H1 (cell line): ENCODE measurements around the gene HRH3. TPM values are rescaled to one million over a fixed set of nuclear protein-coding genes. Genes with fewer than 3 reads are reported as not detected.

Experiments used
- CTCF ChIA-PET: fragments of 300-600 bp; sonication (Branson Sonifier 250); formaldehyde crosslinking; loops from one replicate; lab custom pipeline; 2021; ENCODE audit not compliant: partially characterized antibody; lab: Charles Lee
- POLR2A ChIA-PET: fragments of 300-600 bp; sonication (Branson Sonifier 250); formaldehyde crosslinking; loops from one replicate; lab custom pipeline; 2021; ENCODE audit warnings: inconsistent platforms; ENCODE audit not compliant: partially characterized antibody; lab: Charles Lee
- DNase-seq, 2 experiments: peaks; one replicate each; pipeline versions ENCODE4 v3.0.0 to v3.0.0-alpha.2; 2010 to 2022; ENCODE audit warnings: low spot score in 2 of 2, low read depth in 1 of 2, mixed read lengths in 1 of 2
- FAIRE-seq: peaks from 2 replicates; lab custom pipeline; 2011; peaks lifted over from hg19 to GRCh38; lab: Jason Lieb, UNC
- H2AFZ ChIP-seq: 2 replicates; pipeline ENCODE4 v1.8.1; 2012; ENCODE audit warnings: low read length, inconsistent platforms
- H2AK5ac ChIP-seq: 2 replicates; pipeline ENCODE4 v1.6.1; 2013; ENCODE audit warnings: low read depth, low read length
- H2BK120ac ChIP-seq: replicated peaks from 2 replicates; pipeline ENCODE3; 2013; ENCODE audit warnings: low read depth, low read length, inconsistent platforms
- H2BK12ac ChIP-seq: 2 replicates; pipeline ENCODE4 v1.6.1; 2013; ENCODE audit warnings: low read depth, low read length
- H2BK15ac ChIP-seq: 2 replicates; pipeline ENCODE4 v1.6.1; 2013; ENCODE audit warnings: low read length
- H2BK20ac ChIP-seq: 2 replicates; pipeline ENCODE4 v1.6.1; 2013; ENCODE audit warnings: low read length
- H2BK5ac ChIP-seq: 2 replicates; pipeline ENCODE4 v1.6.1; 2013; ENCODE audit warnings: low read depth, low read length
- H3K14ac ChIP-seq: 2 replicates; pipeline ENCODE4 v1.6.1; 2013; ENCODE audit warnings: inconsistent platforms; ENCODE audit not compliant: insufficient read length
- H3K18ac ChIP-seq: 2 replicates; pipeline ENCODE4 v1.6.1; 2013; ENCODE audit warnings: low read length; ENCODE audit errors: extremely low read depth
- H3K23ac ChIP-seq: 2 replicates; pipeline ENCODE4 v1.6.1; 2013; ENCODE audit warnings: inconsistent platforms; ENCODE audit not compliant: insufficient read length
- H3K23me2 ChIP-seq: 2 replicates; pipeline ENCODE4 v1.6.1; 2013; ENCODE audit warnings: low read depth, low read length
- H3K27ac ChIP-seq: 2 replicates; pipeline ENCODE4 v1.6.1; 2011; ENCODE audit warnings: low read depth, low read length, inconsistent platforms
- H3K27me3 ChIP-seq, 4 experiments: replicated peaks in 1 of 4; 1 replicate in 1 of 4; 2 replicates in 3 of 4; pipeline versions ENCODE4 v1.6.1 to v1.8.1; 2011 to 2013; ENCODE audit warnings: low read length in 3 of 4, mild to moderate bottlenecking in 3 of 4, inconsistent platforms in 2 of 4, mixed read lengths in 2 of 4, moderate library complexity in 1 of 4; ENCODE audit not compliant: control insufficient read depth in 3 of 4, insufficient read depth in 3 of 4; ENCODE audit errors: extremely low read depth in 1 of 4
- H3K36me3 ChIP-seq, 4 experiments: 2 replicates each; pipeline versions ENCODE4 v1.6.1 to v1.8.1; 2011 to 2013; ENCODE audit warnings: mild to moderate bottlenecking in 4 of 4, low read length in 3 of 4, moderate library complexity in 2 of 4, control low read depth in 1 of 4, inconsistent platforms in 1 of 4; ENCODE audit not compliant: insufficient read depth in 4 of 4, control insufficient read depth in 2 of 4
- H3K4ac ChIP-seq: replicated peaks from 2 replicates; pipeline ENCODE3; 2013; ENCODE audit warnings: low read length, low read depth, mixed read lengths, inconsistent platforms; ENCODE audit not compliant: insufficient read length
- H3K4me1 ChIP-seq, 4 experiments: replicated peaks in 1 of 4; 1 replicate in 1 of 4; 2 replicates in 3 of 4; pipeline versions ENCODE4 v1.6.1 to v1.8.1; 2011 to 2013; ENCODE audit warnings: low read length in 3 of 4, inconsistent platforms in 2 of 4, mixed read lengths in 1 of 4; ENCODE audit not compliant: insufficient read depth in 4 of 4, control insufficient read depth in 3 of 4
- H3K4me2 ChIP-seq, 2 experiments: 2 replicates each; pipeline versions ENCODE4 v1.6.1 to v1.8.1; 2011 to 2013; ENCODE audit warnings: low read depth in 2 of 2, low read length in 2 of 2, control low read depth in 1 of 2, inconsistent platforms in 1 of 2, mild to moderate bottlenecking in 1 of 2; ENCODE audit not compliant: insufficient read depth in 1 of 2
- H3K4me3 ChIP-seq, 4 experiments: fragments of 200-600, 300-600 bp in 1 of 4; sonication (generic), shearing (Covaris generic), sonication (Bioruptor Twin) in 1 of 4; 2 replicates each; pipeline versions ENCODE4 v1.5.1 to v1.8.1; 2011 to 2016; ENCODE audit warnings: low read length in 4 of 4, low read depth in 3 of 4, control low read depth in 2 of 4, inconsistent platforms in 2 of 4, mild to moderate bottlenecking in 2 of 4, mixed read lengths in 1 of 4, moderate library complexity in 1 of 4; ENCODE audit not compliant: insufficient read depth in 2 of 4; ENCODE audit errors: extremely low read depth in 1 of 4
- H3K56ac ChIP-seq: replicated peaks from 2 replicates; pipeline ENCODE3; 2013; ENCODE audit warnings: low read depth, mild to moderate bottlenecking, mixed read lengths, low read length, inconsistent platforms; ENCODE audit not compliant: insufficient read length
- H3K79me1 ChIP-seq: 2 replicates; pipeline ENCODE4 v1.6.1; 2013; ENCODE audit warnings: low read depth, low read length, control low read depth
- H3K79me2 ChIP-seq, 2 experiments: 2 replicates each; pipeline versions ENCODE4 v1.6.1 to v1.8.1; 2012 to 2013; ENCODE audit warnings: low read length in 2 of 2, mild to moderate bottlenecking in 2 of 2, inconsistent platforms in 1 of 2; ENCODE audit not compliant: insufficient read depth in 2 of 2, control insufficient read depth in 1 of 2
- H3K9ac ChIP-seq, 4 experiments: replicated peaks in 1 of 4; 1 replicate in 1 of 4; 2 replicates in 3 of 4; pipeline versions ENCODE4 v1.6.1 to v1.8.1; 2011 to 2013; ENCODE audit warnings: low read depth in 3 of 4, low read length in 3 of 4, control low read depth in 2 of 4, mild to moderate bottlenecking in 2 of 4, moderate library complexity in 2 of 4, inconsistent platforms in 1 of 4; ENCODE audit errors: extremely low read depth in 1 of 4
- H3K9me3 ChIP-seq, 2 experiments: 2 replicates each; pipeline versions ENCODE4 v1.6.1 to v1.8.1; 2012 to 2013; ENCODE audit warnings: mild to moderate bottlenecking in 2 of 2, moderate library complexity in 2 of 2, control low read depth in 1 of 2, inconsistent platforms in 1 of 2, low read depth in 1 of 2, low read length in 1 of 2, mixed read lengths in 1 of 2; ENCODE audit not compliant: insufficient read depth in 2 of 2
- H4K20me1 ChIP-seq, 2 experiments: replicated peaks in 1 of 2; 2 replicates each; pipeline versions ENCODE3 to v1.8.1; 2011 to 2013; ENCODE audit warnings: inconsistent platforms in 2 of 2, low read length in 2 of 2, mild to moderate bottlenecking in 1 of 2; ENCODE audit not compliant: insufficient read depth in 2 of 2, control insufficient read depth in 1 of 2
- H4K5ac ChIP-seq: 2 replicates; pipeline ENCODE4 v1.6.1; 2013; ENCODE audit warnings: low read length, low read depth, mixed read lengths, inconsistent platforms; ENCODE audit not compliant: insufficient read length
- H4K8ac ChIP-seq: 2 replicates; pipeline ENCODE4 v1.8.0; 2013; ENCODE audit warnings: mild to moderate bottlenecking, moderate library complexity, low read length, inconsistent platforms; ENCODE audit not compliant: insufficient read depth; ENCODE audit errors: extremely low read depth
- H4K91ac ChIP-seq: replicated peaks from 2 replicates; pipeline ENCODE3; 2013; ENCODE audit warnings: low read length, mixed read lengths, inconsistent platforms; ENCODE audit not compliant: insufficient read length
- SIN3A ChIP-seq, 2 experiments: IDR thresholded peaks in 1 of 2; conservative IDR thresholded peaks in 1 of 2; 2 replicates each; pipeline ENCODE4 v1.6.1; 2011 to 2012; ENCODE audit warnings: low read length in 2 of 2, improper control_type of control experiment in 1 of 2, low read depth in 1 of 2, mild to moderate bottlenecking in 1 of 2
- WGBS, 2 experiments: shearing (Covaris generic) in 1 of 2; methylation state at CpG; one replicate each; pipeline versions ENCODE4 v1.1.6 to v1.1.7; 2013 to 2015; ENCODE audit warnings: low lambda C conversion rate in 2 of 2, mixed read lengths in 2 of 2, inconsistent platforms in 1 of 2, low coverage in 1 of 2, missing lambda C conversion rate in 1 of 2; ENCODE audit not compliant: insufficient replicate concordance in 2 of 2, insufficient coverage in 1 of 2, insufficient read length in 1 of 2; ENCODE audit errors: extremely low coverage in 1 of 2, missing lambda C conversion rate in 1 of 2; 5-methylcytosine and 5-hydroxymethylcytosine counted together
- polyA plus RNA-seq, 7 experiments: library from polyadenylated mRNA; depleted of rRNA in 3 of 7; stranded (reverse) in 5 of 7; unstranded in 2 of 7; fragments of >200 nt in 5 of 7; fragments of 200-250 nt in 2 of 7; gene quantifications; 1 replicate in 5 of 7; 2 replicates in 1 of 7; 4 replicates in 1 of 7; pipeline versions ENCODE4 v1.2.1 to v1.2.3, GENCODE V29; 2011 to 2013; ENCODE audit warnings: missing spikeins in 2 of 7, mixed read lengths in 2 of 7
- total RNA-seq: library from RNA; stranded (reverse); fragmentation: NEBNext Ultra II Directional; extraction: Animal tissue kit (Norgen Biotek cat#: 25700); gene quantifications from 2 replicates; pipeline ENCODE4 v1.2.1, GENCODE V29; 2021
- TF ChIP-seq, protein P1 (sequence below), 3 experiments: IDR thresholded peaks; 1 replicate in 2 of 3; 2 replicates in 1 of 3; pipeline versions ENCODE4 v1.5.1 to v1.6.1; 2011; ENCODE audit warnings: low read length in 3 of 3, mild to moderate bottlenecking in 3 of 3, inconsistent platforms in 2 of 3, low read depth in 1 of 3, moderate library complexity in 1 of 3; ENCODE audit not compliant: insufficient read depth in 1 of 3; ENCODE audit errors: control extremely low read depth in 1 of 3

The HRH3 gene
- total and polyA plus RNA-seq, 2 of the 8 experiments (the other 6 are each of a cell fraction or from before 2014, with no cell fraction given), result 2.0 to 4.5 TPM

DNA sequence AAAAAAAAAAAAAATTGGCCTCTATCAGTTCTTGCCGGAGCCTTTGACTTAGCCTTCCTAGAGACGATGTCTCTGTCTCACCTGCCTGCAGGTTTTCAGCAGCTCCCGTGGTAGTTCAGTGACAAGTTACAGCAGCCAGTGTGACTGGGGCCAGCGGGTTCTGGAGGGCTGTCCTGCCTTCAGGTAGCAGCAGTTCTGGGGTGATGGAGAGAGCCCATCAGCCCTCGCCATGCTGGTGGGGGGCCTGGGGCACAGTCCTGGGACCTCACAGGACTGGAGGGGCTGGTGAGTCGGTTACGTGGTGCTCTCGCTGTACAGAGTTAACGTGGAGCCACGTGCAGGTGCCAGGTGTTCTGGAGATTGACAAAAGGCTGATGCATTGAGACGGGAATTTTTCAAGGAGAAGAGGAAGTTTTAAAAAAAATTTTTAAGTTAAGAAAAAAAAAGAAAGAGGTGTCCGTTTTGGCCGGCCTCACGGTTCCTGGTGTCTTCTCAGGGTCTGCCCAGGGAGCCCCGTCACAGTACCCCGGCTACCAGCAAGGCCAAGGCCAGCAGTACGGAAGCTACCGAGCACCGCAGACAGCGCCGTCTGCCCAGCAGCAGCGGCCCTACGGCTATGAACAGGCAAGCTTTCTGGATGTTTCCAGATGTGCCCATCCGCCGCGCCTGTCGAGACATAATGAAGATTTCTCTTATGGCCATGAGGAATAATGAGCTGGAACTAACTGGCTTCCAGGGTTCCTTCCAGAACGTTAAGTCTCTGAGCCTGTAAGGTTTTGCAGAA is 45.9 kb downstream of the HRH3 start:
- H3K79me1 ChIP-seq, result no peaks in the 10 kb centered on the region
- POLR2A ChIA-PET, result interaction anchor here (1.2 to 1.6 kb wide), 5 partner anchors 9 to 52 kb away, joined by 3 to 7 read pairs (median 5); no protein-coding TSS in a partner anchor
- H3K4me1 ChIP-seq, result no peaks in the 10 kb centered on the region
- no peak overlapping the region for H2BK12ac ChIP-seq
- H2AFZ ChIP-seq, result no peak overlapping the region
- H2BK120ac ChIP-seq, result no peak overlapping the region
- no peak for TF ChIP-seq SIN3A (conservative IDR thresholded peaks at IDR 0.05 in 1 of 2, IDR thresholded peaks at IDR 0.05 in 1 of 2; ENCODE audit: low read depth in 1 of 2, low read length in 2 of 2)
- TF ChIP-seq, protein P1, sequence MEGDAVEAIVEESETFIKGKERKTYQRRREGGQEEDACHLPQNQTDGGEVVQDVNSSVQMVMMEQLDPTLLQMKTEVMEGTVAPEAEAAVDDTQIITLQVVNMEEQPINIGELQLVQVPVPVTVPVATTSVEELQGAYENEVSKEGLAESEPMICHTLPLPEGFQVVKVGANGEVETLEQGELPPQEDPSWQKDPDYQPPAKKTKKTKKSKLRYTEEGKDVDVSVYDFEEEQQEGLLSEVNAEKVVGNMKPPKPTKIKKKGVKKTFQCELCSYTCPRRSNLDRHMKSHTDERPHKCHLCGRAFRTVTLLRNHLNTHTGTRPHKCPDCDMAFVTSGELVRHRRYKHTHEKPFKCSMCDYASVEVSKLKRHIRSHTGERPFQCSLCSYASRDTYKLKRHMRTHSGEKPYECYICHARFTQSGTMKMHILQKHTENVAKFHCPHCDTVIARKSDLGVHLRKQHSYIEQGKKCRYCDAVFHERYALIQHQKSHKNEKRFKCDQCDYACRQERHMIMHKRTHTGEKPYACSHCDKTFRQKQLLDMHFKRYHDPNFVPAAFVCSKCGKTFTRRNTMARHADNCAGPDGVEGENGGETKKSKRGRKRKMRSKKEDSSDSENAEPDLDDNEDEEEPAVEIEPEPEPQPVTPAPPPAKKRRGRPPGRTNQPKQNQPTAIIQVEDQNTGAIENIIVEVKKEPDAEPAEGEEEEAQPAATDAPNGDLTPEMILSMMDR (IDR thresholded peaks at IDR 0.05; ENCODE audit: control extremely low read depth in 1 of 3, insufficient read depth in 1 of 3, low read depth in 1 of 3, low read length in 3 of 3), result peak in 2 of 3 experiments; percentile 10 to 34; a peak in 2 of 4 replicates
- no peak overlapping the region for H3K18ac ChIP-seq
- 92 to 100% methylated on average over 1 to 28 of the region's 28 CpGs for WGBS, 2 experiments
- FAIRE-seq (no peak), DNase-seq (no peak)
- no peak overlapping the region for H2BK20ac ChIP-seq
- CTCF ChIA-PET, result interaction anchor here (1.0 to 1.2 kb wide), 5 partner anchors 9 to 47 kb away, joined by 3 to 6 read pairs (median 4); no protein-coding TSS in a partner anchor
- H4K5ac ChIP-seq, result no peak overlapping the region
- H3K4ac ChIP-seq, result no peak overlapping the region
- H3K56ac ChIP-seq, result no peak overlapping the region
- no peaks in the 10 kb centered on the region for H3K79me2 ChIP-seq
- H3K4me3 ChIP-seq, result no peak overlapping the region
- H4K91ac ChIP-seq, result no peak overlapping the region
- H3K27me3 ChIP-seq, result no peaks in the 10 kb centered on the region
- no peak overlapping the region for H2BK5ac ChIP-seq
- peaks cover 0 to 1% of the 10 kb centered on the region in 2 experiments for H4K20me1 ChIP-seq
- no peak overlapping the region for H3K9ac ChIP-seq
- H3K4me2 ChIP-seq, result no peak overlapping the region
- no peak overlapping the region for H3K27ac ChIP-seq
- no peaks in the 10 kb centered on the region for H3K9me3 ChIP-seq
- H2BK15ac ChIP-seq, result no peak overlapping the region
- H4K8ac ChIP-seq, result no peak overlapping the region
- no peak overlapping the region for H2AK5ac ChIP-seq
- H3K23ac ChIP-seq, result no peak overlapping the region
- peaks cover 2 to 18% (median 12%) of the 10 kb centered on the region in 4 experiments; a peak in 6 of 8 replicates for H3K36me3 ChIP-seq
- H3K23me2 ChIP-seq, result no peaks in the 10 kb centered on the region
- H3K14ac ChIP-seq, result no peak overlapping the region
